GM12878 (cell line): ENCODE data around the gene EML5.

Source experiments
- ATF3 ChIP-seq: IDR thresholded peaks from 2 replicates; pipeline ENCODE4 v1.6.1; 2011; ENCODE audit warnings: low read depth, mild to moderate bottlenecking, low read length, moderate library complexity, borderline replicate concordance; ENCODE audit errors: extremely low read depth
- CHD1 ChIP-seq: IDR thresholded peaks from 2 replicates; pipeline ENCODE4 v1.6.1; 2012; ENCODE audit warnings: low read depth, low read length, improper control_type of control experiment
- CTCF ChIP-seq, 3 experiments: IDR thresholded peaks in 2 of 3; conservative IDR thresholded peaks in 1 of 3; 2 replicates each; pipeline ENCODE4 v1.5.1; 2011; ENCODE audit warnings: low read depth in 3 of 3, low read length in 3 of 3, mild to moderate bottlenecking in 3 of 3, control low read depth in 2 of 3, moderate library complexity in 2 of 3, inconsistent platforms in 1 of 3, mixed read lengths in 1 of 3; ENCODE audit not compliant: control insufficient read depth in 2 of 3, insufficient read depth in 1 of 3; ENCODE audit errors: extremely low read depth in 1 of 3
- MAX ChIP-seq: IDR thresholded peaks from 2 replicates; pipeline ENCODE4 v1.6.1; 2012; ENCODE audit warnings: low read depth, low read length, improper control_type of control experiment
- POLR2A ChIP-seq: IDR thresholded peaks from 2 replicates; pipeline ENCODE4 v1.6.1; 2011; ENCODE audit warnings: low read depth, mild to moderate bottlenecking, low read length
- RCOR1 ChIP-seq: conservative IDR thresholded peaks from 2 replicates; pipeline ENCODE4 v1.6.1; 2012; ENCODE audit warnings: low read depth, low read length, improper control_type of control experiment
- REST ChIP-seq: IDR thresholded peaks from 2 replicates; pipeline ENCODE4 v1.6.1; 2012; ENCODE audit warnings: mild to moderate bottlenecking, low read depth, low read length
- USF1 ChIP-seq: IDR thresholded peaks from 2 replicates; pipeline ENCODE4 v1.6.1; 2011; ENCODE audit warnings: borderline replicate concordance, low read depth, mild to moderate bottlenecking, moderate library complexity, mixed read lengths, low read length; ENCODE audit not compliant: insufficient read depth; ENCODE audit errors: extremely low read length

- no peak for TF ChIP-seq REST
- no peak for TF ChIP-seq USF1
- no peak for TF ChIP-seq RCOR1
- TF ChIP-seq MAX, result no peak
- no peak for TF ChIP-seq CTCF (IDR thresholded peaks at IDR 0.05 in 2 of 3, conservative IDR thresholded peaks at IDR 0.05 in 1 of 3; ENCODE audit: control insufficient read depth in 2 of 3, extremely low read depth in 1 of 3, insufficient read depth in 1 of 3, low read depth in 3 of 3, low read length in 3 of 3)
- TF ChIP-seq CHD1, result no peak
- no peak for TF ChIP-seq ATF3
- no peak for TF ChIP-seq POLR2A
Measured at GRCh38 chr14:88835661-88836060, 42.9 kb upstream of the EML5 start.
